GM21825 (cell line): ENCODE measurements around the gene CFAP74.
"Not testable (repeated sequence)": the region's sequence is repeated elsewhere in the genome, so short reads cannot be mapped to it uniquely, and the experiment has no call there.

Source experiments
- ATAC-seq: cut with Tn5 transposase; IDR thresholded peaks from one replicate; pipeline ENCODE4 v1.9.1; 2021; ENCODE audit warnings: mild to moderate bottlenecking, moderate library complexity; ENCODE audit not compliant: unreplicated experiment

Gene CFAP74

GRCh38 chr1:1937061-1937460 lies 66.5 kb downstream of the CFAP74 start:
- no peak for ATAC-seq

DNA sequence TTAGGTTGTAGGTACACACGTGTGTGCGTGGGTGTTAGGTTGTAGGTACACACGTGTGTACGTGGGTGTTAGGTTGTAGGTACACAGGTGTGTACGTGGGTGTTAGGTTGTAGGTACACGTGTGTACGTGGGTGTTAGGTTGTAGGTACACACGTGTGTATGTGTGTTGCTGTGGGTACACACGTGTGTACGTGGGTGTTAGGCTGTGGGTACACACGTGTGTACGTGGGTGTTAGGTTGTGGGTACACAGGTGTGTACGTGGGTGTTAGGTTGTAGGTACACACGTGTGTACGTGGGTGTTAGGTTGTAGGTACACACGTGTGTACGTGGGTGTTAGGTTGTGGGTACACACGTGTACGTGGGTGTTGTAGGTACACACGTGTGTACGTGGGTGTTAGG lies 68.7 kb downstream of the CFAP74 start:
- not testable (repeated sequence) for ATAC-seq

- no peak for ATAC-seq
These were observed 73.7 kb downstream of the CFAP74 start for GRCh38 chr1:1929639-1930545.

GRCh38 chr1:1929102-1929638 lies 74.4 kb downstream of the CFAP74 start:
- ATAC-seq: no peak

DNA sequence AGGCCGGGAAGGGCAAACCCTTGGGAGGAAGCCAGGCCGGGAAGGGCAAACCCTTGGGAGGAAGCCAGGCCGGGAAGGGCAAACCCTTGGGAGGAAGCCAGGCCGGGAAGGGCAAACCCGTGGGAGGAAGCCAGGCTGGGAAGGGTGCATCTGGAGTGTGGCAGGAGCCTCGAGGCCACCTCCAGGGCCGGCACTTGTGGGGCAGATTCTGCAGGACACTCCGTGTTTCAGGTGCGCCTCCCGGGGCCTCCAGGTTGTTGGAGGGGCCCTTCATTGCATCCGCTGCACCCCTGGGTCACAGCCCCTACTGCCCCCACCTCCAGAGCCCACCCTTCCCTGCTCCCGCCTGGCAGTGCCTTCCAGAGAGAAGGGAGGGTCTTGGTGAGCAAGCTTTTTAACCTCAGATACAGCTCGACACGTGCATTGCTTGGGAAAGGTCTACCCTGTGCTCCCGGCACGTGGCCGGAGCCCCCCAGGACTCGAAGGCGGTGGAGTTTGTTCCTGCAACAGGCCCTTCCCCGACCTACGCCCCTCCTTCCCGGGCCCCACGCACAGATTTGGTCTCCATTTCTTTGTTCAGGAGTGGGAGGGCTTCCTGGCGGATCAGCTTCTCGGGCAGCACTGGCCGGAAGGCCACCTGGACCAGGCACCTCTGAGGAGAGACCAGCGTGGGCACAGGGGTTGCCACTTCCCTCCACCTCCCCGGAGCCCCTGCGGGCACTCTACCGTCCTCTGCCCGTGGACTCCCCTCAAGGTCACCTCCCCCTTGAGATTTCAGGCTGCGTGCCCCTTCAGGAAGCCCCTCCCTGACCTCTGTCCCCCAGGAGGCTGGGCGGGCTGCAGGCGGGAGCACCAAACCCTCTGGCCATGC lies 75.1 kb downstream of the CFAP74 start:
- no peak for ATAC-seq

DNA sequence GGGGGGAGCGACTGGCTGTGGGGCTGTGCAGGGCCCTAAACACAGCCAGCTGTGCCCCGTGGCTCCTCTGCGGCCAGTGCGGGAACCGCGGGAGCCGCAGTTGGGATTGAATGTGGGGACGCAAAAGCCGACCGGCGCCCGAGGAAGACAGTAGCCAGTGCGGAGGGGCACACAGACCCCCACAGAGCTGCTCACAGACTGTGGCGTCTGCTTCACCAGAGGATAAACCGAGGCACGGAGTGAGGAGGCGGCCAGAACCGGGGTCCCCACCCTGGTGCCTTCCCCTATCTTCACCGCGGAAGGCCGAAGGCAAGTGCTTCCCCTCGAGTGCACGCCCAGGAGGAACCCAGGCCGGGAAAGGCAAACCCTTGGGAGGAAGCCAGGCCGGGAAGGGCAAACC lies 75.8 kb downstream of the CFAP74 start:
- ATAC-seq: no peak

DNA sequence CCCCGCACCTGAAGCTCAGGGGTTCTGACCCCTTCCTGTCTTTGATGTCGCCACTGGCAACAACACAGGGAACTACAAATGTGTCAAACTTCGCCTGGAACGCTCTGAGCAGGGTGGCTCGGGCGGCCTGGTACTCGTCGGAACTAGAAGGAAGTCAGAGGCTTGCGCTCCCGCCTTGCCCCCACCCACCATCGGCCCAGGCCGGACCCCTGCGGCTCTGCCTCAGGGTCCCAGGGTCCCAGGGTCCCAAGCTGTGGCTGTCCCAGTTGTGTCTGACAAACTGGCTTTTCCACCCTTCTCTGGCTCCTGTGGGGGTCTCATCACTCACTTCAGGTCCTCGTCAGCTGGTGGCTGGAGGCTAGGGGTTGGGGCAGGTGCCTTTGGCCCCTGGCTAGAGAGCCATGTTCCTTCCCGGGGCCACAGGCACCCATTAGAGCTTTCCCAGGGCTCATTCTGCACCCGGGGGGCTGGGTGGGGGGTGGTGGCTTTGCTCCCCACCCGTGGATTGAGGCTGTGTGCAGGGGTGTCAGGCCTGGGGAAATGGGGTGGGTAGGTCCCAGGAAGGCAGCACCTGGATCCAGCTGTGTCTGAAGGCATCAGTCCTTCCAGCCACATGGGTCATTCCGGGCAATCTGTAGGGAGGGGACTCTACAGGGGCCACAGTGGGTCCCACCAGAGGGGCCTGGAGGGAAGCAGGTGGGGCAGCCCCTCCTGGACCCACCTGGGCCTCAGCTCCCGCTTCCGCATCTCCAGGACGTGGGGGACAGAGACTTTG lies 76.5 kb downstream of the CFAP74 start:
- no peak for ATAC-seq

- ATAC-seq: no peak
These were observed 77.2 kb downstream of the CFAP74 start for GRCh38 chr1:1926346-1926811.

- no peak for ATAC-seq
These were observed 77.9 kb downstream of the CFAP74 start for GRCh38 chr1:1925437-1926345.

GRCh38 chr1:1924849-1925248 lies 78.7 kb downstream of the CFAP74 start:
- no peak for ATAC-seq

GRCh38 chr1:1924386-1924785 lies 79.2 kb downstream of the CFAP74 start:
- ATAC-seq: no peak

DNA sequence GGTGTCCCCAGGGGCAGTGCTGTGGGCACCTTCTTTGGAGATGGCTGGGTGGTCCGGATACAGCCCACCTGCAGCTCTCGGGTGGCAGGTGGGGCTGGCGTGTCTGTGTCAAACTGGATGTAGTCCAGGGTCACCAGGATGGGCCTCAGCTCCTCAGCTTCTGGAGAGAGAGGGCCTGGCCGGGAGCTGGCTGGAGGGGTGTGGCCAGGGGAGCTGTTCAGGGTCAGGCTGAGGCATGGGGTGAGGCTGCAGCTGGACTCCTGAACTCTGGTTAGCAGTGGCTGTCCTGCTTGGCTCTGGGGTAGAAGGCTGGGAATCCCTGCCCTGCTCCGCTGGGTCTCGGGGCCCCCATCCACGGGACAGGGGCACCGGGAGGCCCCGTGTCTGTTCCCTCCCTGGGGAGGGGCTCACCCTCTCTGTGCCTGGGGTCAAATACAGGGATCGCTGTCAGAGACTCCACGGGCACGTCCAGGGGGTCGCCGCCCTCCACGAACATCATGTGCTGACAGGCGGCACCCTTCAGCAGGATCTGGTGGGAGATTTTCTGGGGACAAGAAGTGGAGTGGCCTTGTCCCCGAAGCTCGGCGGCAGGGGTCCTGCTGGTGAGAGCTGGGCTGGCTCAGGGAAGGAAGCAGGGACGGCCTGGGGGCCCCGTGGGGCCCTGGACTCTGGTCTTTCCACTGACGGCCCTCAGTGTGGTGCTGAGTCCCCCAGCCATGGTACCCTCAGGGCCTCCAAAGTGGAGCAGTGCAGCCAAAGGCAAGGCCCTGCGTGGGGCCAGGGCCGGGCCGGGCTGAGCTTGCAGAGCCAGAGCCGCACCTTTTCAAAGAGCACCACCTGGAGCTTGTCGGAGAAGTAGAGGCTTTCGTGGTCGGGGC lies 80.4 kb downstream of the CFAP74 start:
- no peak for ATAC-seq

DNA sequence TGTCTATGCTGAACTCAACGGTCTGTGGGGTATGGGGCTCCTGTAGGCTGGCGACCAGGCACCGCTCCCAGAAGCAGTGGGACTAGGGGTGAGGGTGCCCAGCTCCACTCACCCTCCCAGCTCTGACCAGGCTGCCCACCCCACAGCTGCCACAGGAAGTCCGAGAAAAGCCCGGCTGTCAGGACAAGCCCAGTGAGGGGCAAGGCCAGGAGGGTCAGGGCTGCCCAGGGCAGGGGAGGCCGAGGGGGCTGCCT lies 81.0 kb downstream of the CFAP74 start:
- no peak for ATAC-seq

DNA sequence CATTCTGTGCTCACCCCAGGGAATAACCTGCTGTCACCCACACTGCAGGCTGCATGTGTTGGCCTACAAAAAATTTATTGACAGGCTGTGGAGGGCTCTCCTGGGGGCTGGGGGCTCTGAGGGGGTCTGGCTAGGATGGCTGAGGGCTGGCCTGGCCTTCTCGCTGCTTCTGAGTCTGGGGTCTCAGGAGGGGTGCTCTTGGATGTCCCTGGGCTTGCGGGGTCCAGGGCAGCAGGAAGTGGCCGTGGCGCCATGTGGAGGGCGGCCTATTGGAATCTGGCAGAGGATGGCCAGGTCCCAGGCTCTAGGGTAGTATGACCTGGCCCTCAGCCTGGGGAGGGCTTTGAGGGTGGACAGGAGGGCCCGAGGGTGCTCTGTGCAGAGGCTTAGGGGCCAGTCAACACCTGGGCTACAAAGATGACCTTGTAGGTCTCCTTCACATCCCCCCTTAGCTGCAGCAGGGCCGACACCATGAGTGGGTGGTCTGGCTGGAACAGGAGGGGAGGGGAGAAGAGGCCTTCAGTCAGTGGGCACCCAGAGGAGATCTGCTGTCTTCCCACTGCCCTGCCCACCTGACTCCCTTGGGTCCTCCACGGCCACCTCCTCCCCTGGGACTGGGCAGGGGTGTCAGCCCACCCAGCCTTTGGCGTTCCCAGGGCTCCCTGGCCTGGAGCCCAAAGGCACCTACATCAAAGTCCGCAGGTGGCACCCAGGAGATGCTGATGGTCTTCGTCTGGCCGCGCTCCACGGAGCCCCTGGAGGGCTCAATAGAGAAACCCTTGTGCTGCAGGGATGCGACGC lies 81.5 kb downstream of the CFAP74 start:
- ATAC-seq: no peak

DNA sequence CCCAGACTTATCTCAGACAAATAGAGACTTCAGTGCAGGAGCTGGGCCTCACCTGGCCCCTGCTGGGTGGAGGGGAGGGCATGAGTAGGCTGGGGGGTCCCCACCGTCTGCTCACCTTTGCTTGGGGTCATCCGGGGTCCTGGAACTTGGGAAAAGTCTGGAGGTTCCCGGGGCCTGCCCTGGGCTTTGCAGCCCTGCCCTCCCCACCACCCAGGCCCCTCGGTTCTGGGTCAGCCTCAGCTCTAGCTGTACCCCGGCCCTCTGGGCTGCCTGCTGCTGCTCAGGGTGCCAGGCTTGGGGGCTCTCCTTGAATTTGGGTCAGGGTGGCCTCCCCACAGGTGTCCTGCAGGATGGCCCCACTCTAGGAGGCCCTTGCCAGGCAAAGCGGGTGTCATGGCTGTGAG lies 82.1 kb downstream of the CFAP74 start:
- no peak for ATAC-seq

DNA sequence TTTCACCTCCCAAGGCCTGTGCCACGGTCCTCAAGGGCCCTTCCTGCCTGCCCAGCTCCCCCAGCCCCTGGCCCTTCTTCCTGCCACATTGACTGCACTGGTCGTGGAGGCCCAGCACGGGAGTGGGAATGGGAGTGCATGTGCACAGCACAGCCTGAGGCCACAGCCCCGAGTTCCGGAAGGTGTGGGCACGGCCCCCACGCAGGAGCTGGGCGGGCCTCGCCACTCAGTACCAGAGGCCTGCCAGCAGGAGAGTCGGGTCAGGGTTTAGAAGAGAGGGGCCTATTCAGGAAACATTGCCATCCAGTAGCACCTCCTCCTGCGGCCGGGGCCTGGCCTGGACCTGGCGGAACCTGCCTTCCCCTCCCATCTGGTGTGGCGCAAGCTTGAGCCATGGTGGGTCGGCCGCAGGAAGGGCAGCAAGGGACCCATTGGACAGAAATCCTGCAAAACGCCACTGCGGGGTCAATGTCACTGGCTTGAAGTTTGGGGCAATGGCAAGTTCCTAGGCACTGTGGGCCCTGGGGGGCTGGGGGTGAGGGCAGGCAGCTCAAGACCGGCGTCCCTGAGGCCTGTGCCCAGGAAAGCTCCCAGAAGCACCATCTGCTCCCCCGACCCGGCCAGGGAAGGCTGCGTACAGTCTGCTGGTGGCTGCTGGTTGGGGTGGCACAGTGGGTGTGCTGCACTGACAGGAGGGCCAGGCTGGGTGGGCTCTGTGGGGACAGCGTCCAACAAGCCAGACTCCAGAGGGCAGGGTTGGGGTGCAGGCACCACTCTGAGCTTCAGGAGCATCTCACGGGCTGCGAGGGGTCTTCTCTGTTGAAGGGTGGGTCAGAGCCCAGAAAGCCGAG lies 82.8 kb downstream of the CFAP74 start:
- no peak for ATAC-seq

DNA sequence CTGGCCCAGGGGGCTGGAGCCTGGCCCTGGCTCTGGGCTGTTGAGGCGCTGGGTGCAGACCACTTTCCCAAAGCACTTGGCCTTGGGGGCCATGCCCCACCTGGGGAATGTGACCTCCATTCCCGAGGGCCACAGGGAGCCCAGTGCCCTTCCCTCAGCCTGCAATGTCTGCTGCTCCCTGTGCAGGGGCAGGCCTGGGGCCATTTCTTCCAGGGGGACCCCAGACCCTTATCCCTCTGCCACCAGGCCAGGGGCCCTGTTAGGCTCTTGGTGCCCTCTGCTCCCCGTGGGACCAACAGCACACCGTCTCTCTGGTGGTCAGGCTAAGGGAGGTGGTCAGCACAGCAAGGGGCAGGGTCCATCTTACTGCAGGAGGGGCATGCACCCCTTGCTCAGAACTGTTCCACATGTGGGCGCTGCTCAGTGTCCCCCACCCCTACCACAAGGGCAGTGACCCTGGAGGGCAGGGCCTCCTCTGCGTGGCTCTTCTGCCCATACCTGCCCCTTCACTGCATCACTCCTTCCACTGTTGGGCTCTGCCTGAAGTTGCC lies 83.5 kb downstream of the CFAP74 start:
- no peak for ATAC-seq
